HG02973 (cell line): Measurements from ENCODE around the gene SYNJ1.
"Not testable (repeated sequence)": the region's sequence is repeated elsewhere in the genome, so short reads cannot be mapped to it uniquely, and the experiment has no call there.

Source experiments
- ATAC-seq: cut with Tn5 transposase; IDR thresholded peaks from one replicate; pipeline ENCODE4 v1.9.1; 2021; ENCODE audit warnings: moderate library complexity; ENCODE audit not compliant: unreplicated experiment

SYNJ1 gene

DNA sequence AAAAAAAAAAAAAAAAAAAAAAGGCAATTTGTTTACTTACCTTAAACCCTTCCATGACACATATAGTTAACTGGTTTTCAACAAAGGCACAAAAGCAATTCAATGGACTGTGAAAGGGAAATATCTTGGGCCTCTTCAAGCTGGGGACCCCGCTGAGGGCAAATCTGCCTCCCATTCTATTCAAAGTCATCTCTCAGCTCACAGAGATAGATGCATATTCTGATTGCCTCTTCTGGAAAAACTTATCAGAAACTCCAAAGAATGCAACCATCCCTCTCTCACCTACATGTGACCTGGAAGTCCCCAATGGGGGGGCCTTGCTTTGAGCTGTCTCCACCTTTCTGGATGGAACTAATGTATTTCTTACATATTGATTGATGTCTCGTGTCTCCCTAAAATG is 12.1 kb upstream of the SYNJ1 start:
- no peak for ATAC-seq

DNA sequence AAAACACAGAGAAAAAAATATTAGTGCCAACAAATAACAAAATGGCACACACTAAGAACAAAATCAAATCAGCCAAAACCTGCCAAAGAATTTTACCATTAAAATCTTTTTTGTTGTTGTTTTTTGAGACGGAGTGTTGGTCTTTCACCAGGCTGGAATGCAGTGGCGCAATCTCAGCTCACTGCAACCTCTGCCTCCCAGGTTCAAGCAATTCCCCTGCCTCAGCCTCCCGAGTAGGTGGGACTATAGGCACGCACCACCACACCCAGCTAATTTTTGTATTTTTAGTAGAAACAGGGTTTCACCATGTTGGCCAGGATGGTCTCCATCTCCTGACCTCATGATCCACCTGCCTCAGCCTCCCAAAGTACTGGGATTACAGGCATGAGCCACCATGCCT is 8.3 kb upstream of the SYNJ1 start:
- ATAC-seq, result not testable (repeated sequence)

DNA sequence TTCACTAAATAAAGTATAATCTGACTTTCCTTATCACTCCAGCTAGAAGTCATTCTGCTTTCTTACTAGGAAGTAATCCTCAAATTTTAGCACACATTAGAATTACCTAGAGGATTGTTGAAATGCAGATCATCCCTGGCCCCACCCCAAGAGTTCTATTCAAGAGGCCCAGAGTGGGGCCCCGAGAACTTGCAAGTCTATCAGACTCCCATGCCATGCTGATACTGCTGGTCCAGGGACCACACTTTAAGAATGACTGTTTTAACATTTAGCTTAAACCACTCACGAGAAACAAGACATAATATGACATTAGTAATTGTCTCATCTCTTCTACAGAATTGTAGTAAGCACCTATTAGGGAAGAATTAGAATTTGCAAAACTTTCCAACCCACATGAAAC is 7.7 kb upstream of the SYNJ1 start:
- no peak for ATAC-seq

DNA sequence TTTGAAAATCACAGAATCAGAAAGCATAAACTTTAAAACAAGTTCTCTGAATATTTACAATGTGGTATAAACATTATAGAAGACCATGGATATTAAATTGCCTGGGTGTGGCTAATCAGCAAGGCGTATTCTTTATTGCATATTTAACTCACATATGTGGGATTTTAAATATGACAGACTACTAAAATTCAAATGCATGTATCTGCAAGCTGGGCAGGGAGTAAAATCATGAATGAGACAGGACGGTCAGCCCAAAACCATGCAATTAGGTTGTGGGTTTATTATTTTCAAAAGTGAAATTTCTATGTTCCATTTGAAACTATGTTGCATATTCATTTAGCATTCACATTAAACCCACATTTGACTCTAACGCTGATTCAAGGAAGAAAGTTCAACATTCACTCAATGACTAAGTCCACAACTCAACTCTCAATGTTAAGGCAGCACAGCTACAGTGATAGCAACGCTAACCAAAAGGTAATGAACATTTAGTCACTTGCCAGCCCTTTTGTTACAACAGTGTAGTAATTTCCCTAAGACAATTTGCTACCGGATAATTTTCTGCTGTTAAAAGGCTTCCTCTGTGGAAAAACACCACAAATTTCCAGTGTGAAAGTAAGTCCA is 6.3 kb upstream of the SYNJ1 start:
- no peak for ATAC-seq

DNA sequence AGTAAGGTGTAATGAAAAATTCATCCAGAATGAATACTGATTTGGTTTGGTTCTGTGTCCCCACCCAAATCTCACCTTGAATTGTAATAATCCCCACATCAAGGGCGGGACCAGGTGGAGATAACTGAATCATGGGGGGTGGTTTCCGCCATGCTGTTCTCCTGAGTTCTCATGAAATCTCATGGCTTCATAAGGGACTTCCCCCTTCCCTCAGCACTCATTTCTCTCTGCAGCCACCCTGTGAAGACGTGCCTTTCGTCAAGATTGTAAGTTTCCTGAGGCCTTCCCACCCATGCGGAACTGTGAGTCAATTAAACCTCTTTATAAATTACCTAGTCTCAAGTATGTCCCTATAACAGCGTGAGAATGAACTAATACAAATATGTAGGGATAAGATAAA is 5.5 kb upstream of the SYNJ1 start:
- no peak for ATAC-seq

DNA sequence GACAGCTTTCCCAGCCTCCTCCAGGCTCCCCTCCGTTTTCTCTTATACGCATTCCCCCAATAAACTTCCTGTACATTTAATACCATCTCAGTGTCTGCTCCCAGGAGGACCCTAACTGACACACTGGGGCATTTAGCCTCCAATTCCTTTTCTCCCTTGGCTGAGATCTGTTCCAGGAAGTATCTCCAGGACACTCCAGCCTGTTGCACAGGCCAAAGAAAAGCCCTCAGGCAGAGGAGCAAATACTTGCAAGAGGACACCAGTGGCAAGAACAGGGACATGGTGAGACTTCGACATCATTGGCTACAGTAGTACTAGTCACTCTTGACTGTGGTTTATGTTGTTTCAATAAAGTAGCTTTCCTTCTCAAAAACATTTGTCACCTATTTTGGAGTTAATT is 4.7 kb upstream of the SYNJ1 start:
- ATAC-seq, result no peak

DNA sequence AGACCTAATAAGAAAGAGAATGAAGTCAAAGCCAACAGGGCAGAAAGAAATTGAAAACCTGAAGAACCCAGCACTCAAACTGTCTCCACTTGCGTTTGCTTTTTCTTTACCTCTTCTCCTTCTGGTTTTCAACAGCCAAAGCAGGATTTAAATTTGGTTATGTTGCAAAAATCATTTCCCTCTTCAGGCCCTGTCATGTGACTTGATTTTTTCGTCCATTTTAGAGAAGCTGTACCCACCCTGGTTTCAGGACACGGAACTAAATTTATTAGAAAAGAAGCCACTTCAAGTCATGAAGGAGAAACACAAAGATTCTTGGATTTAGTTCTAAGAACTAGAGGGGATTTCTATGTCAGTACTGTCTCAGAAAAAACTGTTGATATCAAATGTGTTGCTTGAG is 1.0 kb upstream of the SYNJ1 start:
- no peak for ATAC-seq

DNA sequence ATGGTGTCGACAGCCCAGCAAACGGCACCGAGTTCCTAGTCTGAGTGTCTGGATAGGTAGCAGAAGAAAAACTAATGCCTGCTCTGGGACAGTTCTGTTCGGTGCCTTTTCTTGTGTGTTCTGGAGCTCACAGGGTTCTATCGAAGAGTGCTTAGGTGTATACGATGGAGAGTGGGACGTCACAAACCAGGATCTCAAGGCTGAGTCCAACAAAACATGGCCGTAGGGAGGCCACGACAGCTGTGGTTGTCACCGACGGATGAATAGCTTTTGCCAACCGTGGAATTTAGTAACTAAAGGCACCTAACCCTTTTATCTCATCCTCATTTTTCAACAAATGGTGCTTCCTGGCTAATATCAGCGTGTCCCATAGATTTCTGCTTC is 635 bp upstream of the SYNJ1 start:
- ATAC-seq, result no peak

DNA sequence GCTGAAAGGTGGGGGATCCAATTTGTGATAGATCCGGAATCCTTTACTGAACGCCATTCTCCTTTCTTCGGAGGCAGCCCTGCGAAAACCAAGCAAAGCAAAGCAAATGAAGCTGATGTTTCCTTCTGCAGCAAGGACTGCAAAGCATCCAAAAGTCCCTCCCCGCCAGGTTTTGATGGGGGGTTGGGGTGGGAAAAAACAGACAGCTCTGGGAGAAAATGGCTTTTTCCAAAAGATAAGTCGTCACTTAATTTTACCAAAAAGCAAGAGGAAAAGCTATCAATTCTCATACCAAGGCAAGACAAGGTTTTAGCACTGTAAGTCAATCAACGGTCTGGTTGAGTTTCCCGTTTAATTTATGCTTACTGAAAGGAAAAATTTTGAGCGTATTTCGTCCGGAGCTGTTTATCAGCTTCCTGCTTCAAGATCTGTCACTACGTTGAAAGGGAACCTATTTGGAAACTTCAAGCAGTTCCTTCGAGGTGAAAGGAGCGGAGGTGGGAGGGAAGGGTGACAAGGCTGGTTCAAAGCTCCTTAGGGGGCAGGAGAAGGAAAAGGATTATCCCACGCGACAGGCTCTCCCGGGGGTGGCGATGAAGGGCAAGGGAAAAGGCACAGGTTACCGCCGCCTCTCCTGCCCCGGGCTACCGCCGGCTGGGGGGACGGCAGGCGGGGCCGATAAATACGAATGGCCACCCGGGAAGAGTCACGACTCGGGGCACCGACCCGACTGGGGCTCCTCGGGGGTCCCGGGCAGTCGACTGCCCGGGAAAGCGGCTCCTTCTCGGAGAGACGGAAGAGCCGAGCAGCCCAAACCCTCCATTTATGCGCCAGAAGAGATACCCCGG is 750 bp downstream of the SYNJ1 start:
- ATAC-seq, result peak; percentile 24

DNA sequence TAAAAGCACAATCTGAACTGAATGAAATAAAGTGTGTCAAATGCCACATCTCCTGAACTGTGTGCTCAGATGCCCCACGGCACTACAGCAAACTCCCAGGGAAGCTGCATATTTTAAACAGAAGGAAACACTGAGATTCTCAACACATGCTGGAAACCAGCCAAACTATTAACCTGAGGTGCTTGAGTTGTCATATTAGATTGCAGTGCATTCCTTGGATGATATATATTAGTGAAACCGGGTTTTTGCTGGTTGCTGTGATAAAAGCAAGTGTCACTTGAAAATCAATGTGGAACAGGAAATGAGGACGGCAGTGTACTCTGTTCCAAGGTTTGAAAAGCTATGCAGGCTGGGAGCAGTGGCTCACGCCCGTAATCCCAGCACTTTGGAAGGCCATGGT is 8.7 kb downstream of the SYNJ1 start:
- no peak for ATAC-seq

DNA sequence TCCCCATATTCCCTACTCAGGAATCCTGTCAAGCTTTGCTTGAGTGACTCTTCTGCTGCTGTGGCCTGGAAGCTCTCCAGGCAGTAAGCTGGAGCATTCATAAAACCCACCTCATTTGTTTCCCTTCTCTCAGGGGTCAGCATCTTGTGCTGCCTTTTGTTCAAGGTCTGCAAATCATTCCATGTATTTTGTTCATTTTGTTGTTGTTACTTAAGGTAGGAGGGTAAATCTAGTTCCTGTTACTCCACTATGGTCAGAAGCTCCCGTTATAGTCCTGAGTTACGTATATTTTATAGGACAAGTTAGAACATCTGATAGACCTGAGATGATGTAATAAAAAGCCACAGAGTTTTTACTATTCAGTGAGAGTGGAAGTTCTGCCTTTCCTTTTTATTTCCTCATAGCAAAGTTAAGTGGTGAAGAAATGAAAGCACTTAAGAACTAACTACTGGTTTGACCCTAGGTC is 9.9 kb downstream of the SYNJ1 start:
- ATAC-seq, result no peak

DNA sequence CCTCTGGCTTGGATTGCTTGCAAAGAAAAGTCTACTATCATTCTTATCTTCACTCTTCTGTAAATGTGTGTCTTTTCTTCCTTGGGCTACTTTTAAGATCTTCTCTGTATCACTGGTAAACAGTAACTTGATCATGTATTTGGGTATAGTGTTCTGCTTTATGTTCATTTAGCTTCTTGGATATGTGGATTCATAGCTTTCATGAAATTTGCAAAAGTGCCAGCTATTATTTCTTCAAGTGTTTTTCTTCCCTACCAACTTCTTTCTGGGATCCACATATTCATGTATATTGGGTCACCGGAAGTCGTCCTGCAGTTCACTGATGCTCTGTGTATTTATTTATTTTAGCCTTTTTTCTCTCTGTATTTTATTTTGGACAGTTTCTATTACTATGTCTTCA is 11.3 kb downstream of the SYNJ1 start:
- no peak for ATAC-seq

DNA sequence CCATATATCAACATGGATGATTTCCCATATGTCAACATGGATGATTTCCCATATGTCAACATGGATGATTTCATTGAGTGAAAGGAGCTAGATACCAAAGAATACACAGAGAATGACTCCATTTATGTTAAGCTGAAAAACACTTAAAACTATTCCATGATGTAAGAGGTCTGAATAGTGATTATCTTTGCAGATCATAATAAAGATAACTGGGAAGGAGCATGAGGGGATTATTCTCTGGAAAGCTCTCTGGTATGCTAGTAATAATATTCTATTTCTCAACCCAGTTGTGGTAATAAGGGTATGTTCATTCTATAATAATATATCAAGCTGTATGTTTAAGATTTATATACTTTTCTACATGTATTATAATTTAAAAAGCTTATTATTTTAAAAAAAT is 14.1 kb downstream of the SYNJ1 start:
- ATAC-seq, result no peak

DNA sequence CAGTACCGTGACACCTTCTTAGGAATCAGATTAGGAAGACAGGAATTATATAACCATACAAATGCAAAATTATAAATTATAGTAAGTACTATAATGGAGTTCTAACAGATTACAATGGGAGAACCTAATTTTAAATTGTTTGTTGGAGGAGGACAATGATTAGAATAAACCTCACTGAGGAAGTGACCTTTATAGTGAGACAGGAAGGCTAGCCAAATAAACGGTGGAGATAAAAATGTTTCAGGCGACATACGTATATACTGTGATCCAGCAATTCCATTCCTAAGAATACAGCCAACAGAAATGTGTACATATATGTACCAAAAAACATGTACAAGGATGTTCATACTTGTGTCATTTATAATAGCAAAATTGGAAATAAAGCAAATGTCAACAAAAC is 15.2 kb downstream of the SYNJ1 start:
- ATAC-seq, result no peak

DNA sequence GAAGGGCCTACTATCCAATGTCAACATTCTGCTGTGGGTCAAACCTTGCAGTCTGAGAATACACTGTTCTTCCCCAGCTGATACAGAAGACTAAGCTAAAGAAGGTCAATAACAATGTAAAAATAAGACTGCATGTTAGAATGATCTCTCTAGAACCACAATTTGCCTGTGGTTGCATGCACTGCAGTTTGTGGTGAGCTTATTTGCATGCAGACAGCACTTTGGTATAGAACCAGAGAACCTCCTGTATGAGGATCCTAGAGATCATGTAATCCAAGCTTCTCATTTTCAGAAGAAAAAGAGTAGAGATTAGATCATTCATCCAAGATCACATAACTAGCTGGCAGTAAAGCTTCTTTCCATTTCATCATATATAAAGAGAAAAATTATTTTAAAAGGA is 15.8 kb downstream of the SYNJ1 start:
- peak; percentile 97 for ATAC-seq

DNA sequence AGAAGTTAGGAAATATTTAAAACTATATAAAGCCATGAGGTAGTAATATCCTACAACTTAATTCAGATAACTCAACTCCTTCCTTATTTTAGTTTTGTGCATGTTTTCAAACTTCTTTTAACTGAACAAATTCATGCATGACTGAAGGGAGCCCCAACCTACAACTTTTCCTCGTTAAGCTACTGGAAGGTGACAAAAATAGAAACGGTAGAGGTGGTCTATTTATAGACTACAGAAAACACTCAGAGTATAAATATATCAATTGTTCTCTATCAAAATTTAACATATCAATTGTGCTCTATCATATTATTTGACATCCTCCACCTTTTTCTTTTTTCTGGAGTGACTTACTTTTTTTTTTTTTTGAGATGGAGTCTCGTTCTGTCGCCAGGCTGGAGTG is 16.8 kb downstream of the SYNJ1 start:
- no peak for ATAC-seq

DNA sequence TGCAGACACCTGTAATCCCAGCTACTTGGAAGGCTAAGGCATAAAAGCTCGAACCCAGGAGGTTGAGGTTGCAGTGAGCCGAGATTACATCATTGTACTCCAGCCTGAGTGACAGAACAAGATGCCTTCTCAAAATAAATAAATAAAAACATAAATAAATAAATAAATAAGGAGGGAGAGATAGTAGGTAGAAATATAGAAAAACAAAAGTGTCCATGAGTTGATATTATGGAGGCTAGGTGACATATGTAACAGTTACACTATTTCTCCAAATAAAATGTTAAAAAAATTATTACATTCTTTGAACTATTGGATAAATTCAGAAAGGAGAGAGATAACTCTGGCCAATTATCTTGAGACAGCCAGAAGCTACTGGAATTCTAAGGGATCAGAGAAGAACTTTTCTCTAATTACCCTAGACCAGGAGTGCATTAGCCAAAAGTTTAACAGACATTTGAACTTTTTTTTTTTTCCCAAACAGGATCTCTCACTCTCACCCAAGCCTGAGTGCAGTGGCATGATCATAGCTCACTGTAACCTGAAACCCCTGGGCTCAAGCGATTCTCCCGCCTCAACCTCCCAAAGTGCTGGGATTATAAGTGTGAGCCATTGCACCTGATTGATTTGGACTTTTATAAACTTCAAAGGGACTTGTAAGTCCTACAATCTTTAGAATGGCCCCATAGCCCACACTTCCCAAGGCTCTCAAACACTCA is 17.6 kb downstream of the SYNJ1 start:
- ATAC-seq, result no peak

DNA sequence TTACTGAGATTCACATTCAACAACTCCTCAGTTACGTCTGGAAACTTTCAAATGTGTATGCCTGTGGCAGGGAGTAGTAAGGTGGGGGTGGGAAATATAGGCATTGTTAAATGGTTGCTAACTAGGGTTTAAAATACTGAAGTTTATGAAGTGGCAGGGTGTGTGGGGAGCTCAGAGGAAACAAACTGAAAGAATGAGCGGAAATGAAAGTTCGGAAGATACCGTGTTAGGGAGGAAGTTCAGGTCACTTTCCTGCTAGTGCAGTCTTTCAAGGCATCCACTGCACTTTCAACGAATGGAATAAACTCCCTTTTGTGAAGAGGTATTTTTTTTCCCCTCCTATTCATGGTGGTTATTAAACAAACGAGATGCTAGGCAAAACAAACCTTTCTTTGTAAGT is 19.7 kb downstream of the SYNJ1 start:
- no peak for ATAC-seq

DNA sequence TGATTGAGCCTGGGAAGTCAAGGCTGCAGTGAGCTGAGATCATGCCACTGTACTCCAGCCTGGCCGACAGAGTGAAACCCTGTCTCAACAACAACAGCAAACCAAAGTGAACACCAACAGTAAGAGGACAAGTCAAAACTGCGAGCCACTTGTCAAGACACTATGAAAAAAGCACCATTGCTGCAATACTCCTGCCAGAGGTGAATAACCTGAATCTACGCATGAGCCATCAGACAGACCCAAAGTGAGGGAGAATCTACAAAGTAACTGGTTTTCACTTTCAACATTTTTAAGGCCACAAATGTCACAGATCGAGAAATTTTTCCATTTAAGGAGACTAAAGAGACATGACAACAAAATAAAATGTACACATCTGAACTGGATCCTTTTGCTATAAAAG is 21.9 kb downstream of the SYNJ1 start:
- no peak for ATAC-seq

DNA sequence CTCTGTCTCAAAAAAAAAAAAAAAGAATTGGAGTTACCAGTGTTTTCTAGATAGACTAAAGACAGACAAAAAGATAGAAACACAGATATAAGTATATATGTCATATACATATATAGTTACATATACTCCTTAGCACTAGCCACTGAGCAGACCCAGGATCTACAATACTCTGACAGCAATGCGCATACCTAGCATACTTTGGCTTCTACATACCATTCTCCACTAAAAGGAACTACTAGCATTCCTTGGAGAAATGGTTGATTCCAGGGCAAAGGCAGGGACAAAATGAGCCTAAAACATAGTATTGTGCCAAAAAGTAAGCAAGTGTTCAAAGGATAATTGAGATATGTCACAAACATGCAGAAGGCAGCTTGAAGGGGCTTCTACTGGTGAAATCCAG is 22.7 kb downstream of the SYNJ1 start:
- no peak for ATAC-seq

DNA sequence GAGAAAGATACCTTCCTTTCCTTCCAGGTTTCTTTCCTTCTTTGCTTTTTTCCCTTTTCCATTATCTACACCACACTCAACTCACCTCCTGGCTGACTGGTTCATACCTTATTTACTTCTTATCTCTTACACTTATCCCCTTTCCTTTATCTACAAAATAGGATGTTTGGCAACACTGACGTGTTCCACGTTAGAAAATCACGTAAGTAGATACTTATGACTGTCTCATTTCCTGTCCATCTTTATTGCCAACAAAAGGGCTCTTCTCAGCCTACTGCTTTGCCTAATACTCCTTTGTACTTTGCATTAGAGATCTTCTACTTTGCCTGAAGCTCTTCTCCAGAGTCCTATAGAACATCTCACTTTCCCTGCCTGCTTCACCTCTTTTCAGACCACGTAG is 25.1 kb downstream of the SYNJ1 start:
- no peak for ATAC-seq
